GM12878 (cell line): Measurements from ENCODE around the gene TEX22. TPM values are rescaled to one million over a fixed set of nuclear protein-coding genes. Genes with fewer than 3 reads are reported as not detected.

ENCODE experiments used
- ATAC-seq: fragments of 200-7000 bp; cut with Tn5 transposase; 3 replicates; pipeline ENCODE4 v1.9.1; 2020; ENCODE audit warnings: mild to moderate bottlenecking, moderate library complexity
- BruUV-seq: library from RNA; stranded (reverse); fragments of 400-500 nt; replicated peaks from 2 replicates; lab custom pipeline; 2021; lab: Mats Ljungman, UMichigan
- CTCF ChIA-PET: fragments of 300-600 bp; sonication (Branson Sonifier 250); formaldehyde crosslinking; extraction: SDS; loops from one replicate; lab custom pipeline; 2021; ENCODE audit warnings: inconsistent platforms; lab: Yijun Ruan, JAX
- POLR2A ChIA-PET: fragments of 350-600 bp; formaldehyde crosslinking; extraction: SDS; loops from one replicate; lab custom pipeline; 2021; ENCODE audit warnings: inconsistent platforms; lab: Charles Lee
- RAD21 ChIA-PET: fragments of 300-600 bp; sonication (Branson Sonifier 250); formaldehyde crosslinking; loops from one replicate; lab custom pipeline; 2023; ENCODE audit warnings: antibody characterized with exemption; ENCODE audit not compliant: unreplicated experiment; lab: Charles Lee
- SMC1A ChIA-PET: fragments of 300-600 bp; sonication (Branson Sonifier 250); formaldehyde crosslinking; loops from one replicate; lab custom pipeline; 2023; ENCODE audit not compliant: unreplicated experiment, uncharacterized antibody; lab: Charles Lee
- DNase-seq: peaks from one replicate; pipeline ENCODE4 v3.0.0-alpha.2; 2011; ENCODE audit warnings: low read depth, low spot score
- FAIRE-seq: peaks from 3 replicates; lab custom pipeline; 2011; peaks lifted over from hg19 to GRCh38; lab: Jason Lieb, UNC
- H2AFZ ChIP-seq: 2 replicates; pipeline ENCODE4 v1.6.0; 2011; ENCODE audit warnings: low read depth, low read length, control low read depth; ENCODE audit not compliant: control insufficient read depth
- H3K27ac ChIP-seq: 2 replicates; pipeline ENCODE4 v1.5.1; 2011; ENCODE audit warnings: control low read depth; ENCODE audit not compliant: control insufficient read depth, insufficient read depth
- H3K27me3 ChIP-seq, 2 experiments: replicated peaks in 1 of 2; 2 replicates each; pipeline versions ENCODE4 v1.6.0 to v1.6.1; 2011; ENCODE audit warnings: low read length in 1 of 2; ENCODE audit not compliant: control insufficient read depth in 2 of 2, insufficient read depth in 2 of 2
- H3K36me3 ChIP-seq, 2 experiments: 2 replicates each; pipeline ENCODE4 v1.5.1; 2011; ENCODE audit warnings: low read length in 1 of 2; ENCODE audit not compliant: control insufficient read depth in 2 of 2, insufficient read depth in 2 of 2
- H3K4me1 ChIP-seq: 2 replicates; pipeline ENCODE4 v1.6.1; 2011; ENCODE audit warnings: mild to moderate bottlenecking, low read length, moderate library complexity, mixed read lengths; ENCODE audit not compliant: control insufficient read depth, insufficient read depth
- H3K4me2 ChIP-seq: 2 replicates; pipeline ENCODE4 v1.6.0; 2011; ENCODE audit warnings: control low read depth; ENCODE audit not compliant: control insufficient read depth, insufficient read depth
- H3K4me3 ChIP-seq: fragments of 200-600 bp; sonication (generic); 2 replicates; pipeline ENCODE4 v1.5.1; 2016
- H3K79me2 ChIP-seq: 2 replicates; pipeline ENCODE4 v1.6.0; 2011; ENCODE audit warnings: low read length; ENCODE audit not compliant: control insufficient read depth, insufficient read depth
- H3K9ac ChIP-seq: 2 replicates; pipeline ENCODE4 v1.8.0; 2011; ENCODE audit warnings: low read length, control low read depth, mixed read lengths; ENCODE audit not compliant: control insufficient read depth, insufficient read depth
- H3K9me3 ChIP-seq: replicated peaks from 3 replicates; pipeline ENCODE4 v1.5.1; 2011; ENCODE audit warnings: mild to moderate bottlenecking, low read length; ENCODE audit not compliant: control insufficient read depth, insufficient read depth
- H4K20me1 ChIP-seq: 2 replicates; pipeline ENCODE4 v1.6.0; 2011; ENCODE audit not compliant: control insufficient read depth, insufficient read depth
- CBFB ChIP-seq: IDR thresholded peaks from 2 replicates; pipeline ENCODE4 v1.6.1; 2016; ENCODE audit warnings: antibody characterized with exemption, low read depth
- CBX3 ChIP-seq: fragments of 200-600 bp; sonication (generic); IDR thresholded peaks from 2 replicates; pipeline ENCODE4 v1.6.1; 2016; ENCODE audit warnings: low read depth, borderline replicate concordance
- CBX5 ChIP-seq: sonication (generic); IDR thresholded peaks from 2 replicates; pipeline ENCODE4 v1.6.1; 2016; ENCODE audit warnings: low read depth, moderate library complexity, mild to moderate bottlenecking, inconsistent platforms
- CHD2 ChIP-seq: IDR thresholded peaks from 2 replicates; pipeline ENCODE4 v1.6.1; 2011; ENCODE audit warnings: low read depth, low read length, improper control_type of control experiment, borderline replicate concordance
- E2F4 ChIP-seq: IDR thresholded peaks from 2 replicates; pipeline ENCODE4 v1.6.1; 2012; ENCODE audit warnings: low read depth, low read length, improper control_type of control experiment
- EGR1 ChIP-seq, 2 experiments: IDR thresholded peaks; 1 replicate in 1 of 2; 2 replicates in 1 of 2; pipeline ENCODE4 v1.6.1; 2011 to 2012; ENCODE audit warnings: low read depth in 2 of 2, low read length in 2 of 2, borderline replicate concordance in 1 of 2, mild to moderate bottlenecking in 1 of 2, moderate library complexity in 1 of 2
- ETV6 ChIP-seq, 2 experiments: fragments of 450-650 bp in 1 of 2; IDR thresholded peaks in 1 of 2; conservative IDR thresholded peaks in 1 of 2; 2 replicates each; pipeline ENCODE4 v1.6.1; 2014; ENCODE audit warnings: antibody characterized with exemption in 1 of 2, borderline replicate concordance in 1 of 2, low read depth in 1 of 2, mild to moderate bottlenecking in 1 of 2, moderate library complexity in 1 of 2
- FOS ChIP-seq: IDR thresholded peaks from 3 replicates; pipeline ENCODE4 v1.6.1; 2011; ENCODE audit warnings: borderline replicate concordance; ENCODE audit not compliant: insufficient read length; ENCODE audit errors: extremely low read depth
- RFX5 ChIP-seq: IDR thresholded peaks from 2 replicates; pipeline ENCODE4 v1.6.1; 2011; ENCODE audit warnings: low read depth, low read length, improper control_type of control experiment
- SRF ChIP-seq, 2 experiments: IDR thresholded peaks; 2 replicates each; pipeline ENCODE4 v1.6.1; 2011; ENCODE audit warnings: low read depth in 2 of 2, low read length in 2 of 2, mild to moderate bottlenecking in 1 of 2, moderate library complexity in 1 of 2
- STAT1 ChIP-seq: fragments of 450-650 bp; conservative IDR thresholded peaks from 2 replicates; pipeline ENCODE4 v1.6.1; 2014; ENCODE audit warnings: antibody characterized with exemption, mild to moderate bottlenecking
- ZBED1 ChIP-seq: IDR thresholded peaks from 2 replicates; pipeline ENCODE4 v1.6.1; 2016; ENCODE audit warnings: borderline replicate concordance
- WGBS: methylation state at CpG from one replicate; pipeline ENCODE4 v1.1.6; 2016; ENCODE audit warnings: low lambda C conversion rate; ENCODE audit not compliant: insufficient replicate concordance, insufficient coverage; ENCODE audit errors: missing lambda C conversion rate; 5-methylcytosine and 5-hydroxymethylcytosine counted together
- in situ Hi-C: fragments of 300-500 bp; cut with MboI; formaldehyde crosslinking; loops from 9 replicates; pipeline ENCODE4 v1.14.3; 2018; ENCODE audit warnings: mixed read lengths
- intact Hi-C: fragments of 100-400 bp; cut with micrococcal nuclease; formaldehyde crosslinking; loops from one replicate; pipeline ENCODE4 v1.14.2; 2022; ENCODE audit not compliant: unreplicated experiment
- polyA plus RNA-seq, 11 experiments: library from polyadenylated mRNA; depleted of rRNA in 4 of 11; unstranded in 6 of 11; stranded (reverse) in 5 of 11; fragments of >200 nt; fragmentation: Nextera tagmentation in 4 of 11; fragmentation: Illumina TruSeq in 1 of 11; extraction: Ambion mirVana in 4 of 11; extraction: Trizol in 1 of 11; gene quantifications; 1 replicate in 1 of 11; 2 replicates in 10 of 11; pipeline versions ENCODE4 v1.2.1 to v1.2.3, GENCODE V29; 2011 to 2016; ENCODE audit warnings: inconsistent platforms in 2 of 11, missing spikeins in 2 of 11, low read depth in 1 of 11
- total RNA-seq, 4 experiments: library from RNA; depleted of rRNA in 3 of 4; stranded (reverse); fragments of >200 nt in 3 of 4; fragmentation: Illumina TruSeq in 1 of 4; extraction: Trizol in 1 of 4; gene quantifications; 2 replicates each; pipeline versions ENCODE4 v1.2.1 to v1.2.3, GENCODE V29; 2013 to 2021
- TF ChIP-seq, protein P1 (sequence below): IDR thresholded peaks from 2 replicates; pipeline ENCODE4 v1.6.1; 2012; ENCODE audit warnings: low read depth, low read length, improper control_type of control experiment
- TF ChIP-seq, protein P2 (sequence below): IDR thresholded peaks from 2 replicates; pipeline ENCODE4 v1.6.1; 2012; ENCODE audit warnings: improper control_type of control experiment, low read depth, low read length; ENCODE audit not compliant: insufficient replicate concordance

TEX22 gene
- total and polyA plus RNA-seq, 10 of the 15 experiments (the other 5 are each of a cell fraction or from before 2014, with no cell fraction given), result 0.02 to 4.0 (median 0.63) TPM; not detected in 1

- Histone ChIP-seq H2AFZ (no peak overlapping the region), H3K27me3 (no peaks in the 10 kb centered on the region), H3K9me3 (no peaks in the 10 kb centered on the region), H3K79me2 (no peaks in the 10 kb centered on the region), H3K9ac (no peak overlapping the region), H4K20me1 (no peaks in the 10 kb centered on the region), H3K4me3 (no peak overlapping the region), H3K36me3 (no peaks in the 10 kb centered on the region; a peak in 1 of 4 replicates), H3K27ac (no peak overlapping the region), H3K4me1 (no peaks in the 10 kb centered on the region), H3K4me2 (no peak overlapping the region)
- SMC1A ChIA-PET, result interaction anchor here (0.8 kb wide), 1 partner anchor 89 kb away, joined by 3 read pairs; no protein-coding TSS in a partner anchor
- TF ChIP-seq CHD2 (no peak), ETV6 (conservative IDR thresholded peaks at IDR 0.05 in 1 of 2, IDR thresholded peaks at IDR 0.05 in 1 of 2; ENCODE audit: borderline replicate concordance in 1 of 2, low read depth in 1 of 2) (no peak), CBX3 (no peak), STAT1 (no peak), ZBED1 (no peak), FOS (no peak), SRF (IDR thresholded peaks at IDR 0.05; ENCODE audit: low read depth in 2 of 2, low read length in 2 of 2) (no peak), CBX5 (no peak), E2F4 (no peak), RFX5 (no peak), EGR1 (IDR thresholded peaks at IDR 0.05; ENCODE audit: borderline replicate concordance in 1 of 2, low read depth in 2 of 2, low read length in 2 of 2) (no peak), CBFB (no peak)
- TF ChIP-seq, protein P1, sequence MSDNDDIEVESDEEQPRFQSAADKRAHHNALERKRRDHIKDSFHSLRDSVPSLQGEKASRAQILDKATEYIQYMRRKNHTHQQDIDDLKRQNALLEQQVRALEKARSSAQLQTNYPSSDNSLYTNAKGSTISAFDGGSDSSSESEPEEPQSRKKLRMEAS, result no peak
- TF ChIP-seq, protein P2, sequence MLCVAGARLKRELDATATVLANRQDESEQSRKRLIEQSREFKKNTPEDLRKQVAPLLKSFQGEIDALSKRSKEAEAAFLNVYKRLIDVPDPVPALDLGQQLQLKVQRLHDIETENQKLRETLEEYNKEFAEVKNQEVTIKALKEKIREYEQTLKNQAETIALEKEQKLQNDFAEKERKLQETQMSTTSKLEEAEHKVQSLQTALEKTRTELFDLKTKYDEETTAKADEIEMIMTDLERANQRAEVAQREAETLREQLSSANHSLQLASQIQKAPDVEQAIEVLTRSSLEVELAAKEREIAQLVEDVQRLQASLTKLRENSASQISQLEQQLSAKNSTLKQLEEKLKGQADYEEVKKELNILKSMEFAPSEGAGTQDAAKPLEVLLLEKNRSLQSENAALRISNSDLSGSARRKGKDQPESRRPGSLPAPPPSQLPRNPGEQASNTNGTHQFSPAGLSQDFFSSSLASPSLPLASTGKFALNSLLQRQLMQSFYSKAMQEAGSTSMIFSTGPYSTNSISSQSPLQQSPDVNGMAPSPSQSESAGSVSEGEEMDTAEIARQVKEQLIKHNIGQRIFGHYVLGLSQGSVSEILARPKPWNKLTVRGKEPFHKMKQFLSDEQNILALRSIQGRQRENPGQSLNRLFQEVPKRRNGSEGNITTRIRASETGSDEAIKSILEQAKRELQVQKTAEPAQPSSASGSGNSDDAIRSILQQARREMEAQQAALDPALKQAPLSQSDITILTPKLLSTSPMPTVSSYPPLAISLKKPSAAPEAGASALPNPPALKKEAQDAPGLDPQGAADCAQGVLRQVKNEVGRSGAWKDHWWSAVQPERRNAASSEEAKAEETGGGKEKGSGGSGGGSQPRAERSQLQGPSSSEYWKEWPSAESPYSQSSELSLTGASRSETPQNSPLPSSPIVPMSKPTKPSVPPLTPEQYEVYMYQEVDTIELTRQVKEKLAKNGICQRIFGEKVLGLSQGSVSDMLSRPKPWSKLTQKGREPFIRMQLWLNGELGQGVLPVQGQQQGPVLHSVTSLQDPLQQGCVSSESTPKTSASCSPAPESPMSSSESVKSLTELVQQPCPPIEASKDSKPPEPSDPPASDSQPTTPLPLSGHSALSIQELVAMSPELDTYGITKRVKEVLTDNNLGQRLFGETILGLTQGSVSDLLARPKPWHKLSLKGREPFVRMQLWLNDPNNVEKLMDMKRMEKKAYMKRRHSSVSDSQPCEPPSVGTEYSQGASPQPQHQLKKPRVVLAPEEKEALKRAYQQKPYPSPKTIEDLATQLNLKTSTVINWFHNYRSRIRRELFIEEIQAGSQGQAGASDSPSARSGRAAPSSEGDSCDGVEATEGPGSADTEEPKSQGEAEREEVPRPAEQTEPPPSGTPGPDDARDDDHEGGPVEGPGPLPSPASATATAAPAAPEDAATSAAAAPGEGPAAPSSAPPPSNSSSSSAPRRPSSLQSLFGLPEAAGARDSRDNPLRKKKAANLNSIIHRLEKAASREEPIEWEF, result no peak
- POLR2A ChIA-PET, result no interaction called here
- FAIRE-seq, result no peak
- in situ Hi-C loops (no loop called here), intact Hi-C loops (no loop called here)
- 50% methylated on average over 9 of the region's 23 CpGs for WGBS
- RAD21 ChIA-PET, result no interaction called here
- CTCF ChIA-PET, result no interaction called here
- no peak for ATAC-seq
- DNase-seq, result no peak
- BruUV-seq, result no TSS peak
Measured at GRCh38 chr14:105391541-105391940, 6.8 kb upstream of the TEX22 start.
